GM18507 (cell line): Measurements from ENCODE around the gene TMEM89.

Experiments used
- DNase-seq: peaks from one replicate; pipeline ENCODE4 v3.0.0; 2011; ENCODE audit warnings: low read depth; ENCODE audit not compliant: insufficient read length; ENCODE audit errors: extremely low spot score
- FAIRE-seq: peaks from 2 replicates; lab custom pipeline; 2011; peaks lifted over from hg19 to GRCh38; lab: Jason Lieb, UNC

The TMEM89 gene

DNA sequence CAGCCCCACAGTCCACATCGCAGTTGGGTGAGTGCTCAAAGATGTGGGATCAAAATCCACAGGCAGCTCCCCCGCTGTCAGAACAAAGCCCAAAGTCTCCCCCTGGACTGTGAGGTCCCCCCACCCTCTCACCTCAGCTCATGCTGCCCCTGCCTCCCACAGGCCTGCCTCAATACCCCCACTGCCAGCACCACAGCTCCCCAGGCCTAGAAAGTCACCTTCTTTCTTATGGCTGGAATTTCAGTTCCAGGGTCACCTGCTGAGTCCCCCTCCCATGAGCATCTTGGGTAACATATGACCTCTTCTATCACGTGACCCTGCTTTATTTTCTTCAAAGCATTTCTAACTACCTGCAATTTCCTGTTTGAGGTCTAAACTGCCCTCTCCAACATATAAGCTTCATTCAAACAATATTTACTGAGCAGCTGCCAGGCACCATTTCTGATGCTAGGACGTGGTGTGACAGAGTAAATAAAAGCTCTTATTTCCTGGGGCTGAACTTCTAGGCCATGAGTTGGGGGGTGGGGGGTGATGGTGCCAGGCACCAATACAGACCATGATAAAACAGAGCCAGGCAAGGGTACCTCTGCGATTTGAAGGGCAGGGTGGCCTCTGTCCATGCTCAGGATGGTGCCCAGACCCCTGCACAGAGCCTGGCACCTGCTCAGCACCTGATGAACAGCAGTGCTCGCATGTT is 2.4 kb upstream of the TMEM89 start:
- no peak for FAIRE-seq
- DNase-seq: no peak

DNA sequence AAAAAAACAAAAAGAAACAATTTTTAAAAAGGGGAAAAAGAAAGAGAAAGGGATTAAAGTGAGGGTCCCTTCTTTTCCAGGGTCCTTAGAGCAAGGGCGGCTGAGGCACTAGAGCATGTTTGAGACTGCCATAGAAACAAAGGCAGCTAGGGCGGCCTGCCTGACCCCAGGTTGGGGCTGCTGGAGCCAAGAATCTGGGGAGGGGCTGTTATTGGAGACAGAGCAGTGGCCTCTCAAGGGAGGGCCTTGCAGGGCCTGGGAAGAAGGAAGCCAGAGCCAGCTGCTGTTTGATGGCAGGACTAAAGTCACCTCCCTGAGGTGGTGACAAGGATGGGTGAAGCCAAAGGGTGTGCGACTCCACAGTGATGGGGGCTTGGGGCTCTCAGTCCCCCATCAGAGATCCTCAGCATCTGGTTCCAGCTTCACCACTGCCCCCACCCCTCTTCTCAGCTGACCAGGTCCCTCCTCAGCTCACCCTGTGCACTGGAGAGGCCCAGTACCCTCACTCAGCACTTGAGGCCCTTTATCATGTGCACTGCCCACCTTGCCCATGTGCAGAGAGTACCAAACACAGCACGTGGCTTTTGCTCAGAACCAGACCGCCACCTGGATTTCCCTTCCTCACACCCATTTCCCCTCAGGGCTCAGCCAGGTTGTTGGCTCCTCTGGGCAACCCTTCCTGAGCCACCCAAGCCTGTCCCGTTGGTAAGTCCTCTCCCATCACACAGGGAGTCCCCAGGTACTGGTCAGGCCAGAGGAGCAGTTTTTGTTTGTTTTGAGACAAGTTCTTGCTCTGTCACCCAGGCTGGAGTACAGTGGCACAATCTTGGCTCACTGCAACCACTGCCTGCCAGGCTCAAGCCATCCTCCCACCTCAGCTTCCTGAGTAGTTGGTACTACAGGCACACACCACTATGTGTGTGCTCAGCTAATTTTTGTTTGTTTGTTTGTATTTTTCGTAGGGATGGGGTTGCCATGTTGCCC is 1.7 kb downstream of the TMEM89 start:
- FAIRE-seq (no peak), DNase-seq (no peak)

DNA sequence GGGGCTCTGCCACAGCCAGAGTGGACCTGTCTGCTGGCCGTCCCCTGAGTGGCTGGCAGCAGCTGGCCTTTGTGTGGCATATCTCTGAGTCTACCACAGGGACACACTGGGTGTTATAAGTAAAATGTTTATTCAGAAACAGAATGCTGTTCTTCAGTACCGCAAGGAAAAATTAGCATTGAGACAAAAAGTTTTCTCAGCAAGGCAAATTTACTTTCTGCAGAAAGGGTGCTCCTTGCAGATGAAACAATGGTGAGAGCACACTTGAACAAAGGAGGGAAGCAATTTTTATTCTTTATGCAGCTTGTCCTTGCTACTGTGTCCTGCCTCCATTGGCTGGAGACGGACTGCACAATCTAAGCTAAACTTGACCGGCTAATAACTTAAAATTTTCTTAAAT is 4.0 kb downstream of the TMEM89 start:
- no peak for FAIRE-seq
- no peak for DNase-seq

DNA sequence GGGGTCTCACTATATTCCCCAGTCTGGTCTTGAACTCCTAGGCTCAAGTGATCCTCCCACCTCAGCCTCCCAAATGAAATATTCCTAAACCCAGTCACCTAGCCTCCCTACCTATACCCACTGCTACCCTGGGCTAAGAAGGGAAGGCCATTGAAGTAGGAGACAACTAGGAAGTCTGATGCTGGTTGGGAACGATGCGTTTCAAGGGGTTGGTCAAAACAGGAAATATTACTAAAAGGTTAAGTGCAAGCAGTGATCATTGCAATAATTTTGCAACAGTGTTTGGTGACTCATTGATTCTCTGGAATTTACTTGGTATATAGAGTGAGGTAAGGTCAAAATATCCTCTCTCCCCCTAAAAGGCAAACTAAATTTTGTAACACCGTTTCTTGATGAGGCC is 7.5 kb downstream of the TMEM89 start:
- DNase-seq: no peak
- no peak for FAIRE-seq

DNA sequence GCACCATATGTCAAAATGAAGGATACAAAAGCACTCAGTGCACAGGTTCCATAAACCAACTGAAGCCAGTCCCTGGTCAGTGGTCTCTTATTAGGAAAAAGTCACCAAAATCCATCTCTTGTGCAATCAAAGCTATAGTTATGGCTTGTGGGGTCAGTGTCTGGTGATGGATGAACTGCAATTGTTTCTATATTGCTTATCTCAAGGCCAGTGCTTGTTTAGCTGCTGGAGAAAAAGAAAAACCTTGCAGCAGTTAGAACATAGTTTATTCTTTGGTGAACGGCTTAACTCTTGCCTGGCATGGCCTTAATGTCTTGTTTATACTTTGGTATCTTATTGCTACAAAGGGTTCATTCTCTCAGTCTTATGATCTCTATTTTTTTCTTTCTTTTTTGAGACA is 9.3 kb downstream of the TMEM89 start:
- no peak for FAIRE-seq

DNA sequence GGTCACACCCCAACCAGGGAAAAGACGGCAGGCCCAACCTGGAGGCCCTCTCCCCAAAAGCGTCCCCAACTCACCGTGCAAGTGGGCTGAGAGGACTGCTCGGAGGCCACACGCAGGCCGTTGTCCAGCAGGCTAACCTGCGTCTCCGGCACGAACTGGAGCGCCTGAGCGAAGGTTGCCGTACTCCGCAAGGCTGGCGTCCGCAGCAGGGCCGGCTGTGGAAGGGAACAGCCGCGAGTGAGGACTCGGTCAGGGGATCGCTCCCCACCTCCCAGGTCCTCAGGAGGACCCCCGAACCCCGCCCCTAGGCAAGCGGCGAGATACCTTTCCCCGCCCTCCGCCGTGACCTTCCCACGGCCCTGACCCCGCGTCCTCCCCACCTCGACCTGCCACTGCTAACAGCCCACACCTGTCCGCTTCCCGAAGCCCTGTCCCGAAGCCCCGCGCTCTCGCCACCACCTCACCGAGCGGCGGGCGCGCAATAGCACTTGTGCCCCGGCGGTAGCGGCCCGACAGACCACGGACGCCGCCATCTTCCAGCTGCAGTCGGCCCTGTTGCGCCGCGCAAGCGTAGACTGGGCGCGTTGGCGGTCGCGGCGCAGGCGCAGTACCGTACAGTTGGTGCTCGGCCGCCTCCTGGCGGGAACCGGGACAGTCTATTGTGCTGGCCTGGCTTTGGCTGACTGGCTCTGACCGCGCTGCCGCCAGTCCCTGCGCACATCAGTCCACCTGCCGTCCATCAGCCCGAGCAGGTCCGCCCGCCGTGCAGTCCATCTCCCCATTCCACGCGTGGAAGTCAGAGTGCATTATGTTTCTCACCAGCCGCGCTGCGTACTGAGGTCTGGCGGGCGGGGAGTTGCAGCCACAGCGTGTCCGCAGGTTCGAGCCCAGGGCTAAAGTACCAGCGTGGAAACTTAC is 12.2 kb downstream of the TMEM89 start, which contains the start of gene UQCRC1:
Gene UQCRC1, minus strand, starts transcription at position 559 of the 918 bp plus-strand sequence. Its CDS starts 26 bp downstream, at position 533.
- DNase-seq (peak; percentile 98), FAIRE-seq (peak; percentile 92)

More for the DNA sequence above, 9.3 kb downstream of the TMEM89 start:
- DNase-seq: no peak

DNA sequence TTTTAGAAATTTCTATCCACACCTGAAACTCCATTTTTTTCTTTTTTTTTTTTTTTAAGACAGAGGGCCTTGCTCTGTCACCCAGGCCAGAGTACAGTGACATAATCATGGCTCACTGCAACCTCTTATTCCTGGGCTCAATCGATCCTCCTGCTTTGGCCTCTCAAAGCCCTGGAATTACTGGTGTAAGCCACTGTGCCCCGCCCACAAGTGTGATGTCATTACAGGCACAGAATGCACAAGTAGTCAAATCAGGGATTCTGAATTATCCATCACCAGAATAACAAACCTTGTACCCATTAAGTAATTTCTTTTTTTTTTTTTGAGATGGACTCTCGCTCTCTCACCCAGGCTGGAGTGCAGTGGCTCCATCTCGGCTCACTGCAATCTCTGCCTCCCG is 14.1 kb downstream of the TMEM89 start:
- no peak for FAIRE-seq
- no peak for DNase-seq

DNA sequence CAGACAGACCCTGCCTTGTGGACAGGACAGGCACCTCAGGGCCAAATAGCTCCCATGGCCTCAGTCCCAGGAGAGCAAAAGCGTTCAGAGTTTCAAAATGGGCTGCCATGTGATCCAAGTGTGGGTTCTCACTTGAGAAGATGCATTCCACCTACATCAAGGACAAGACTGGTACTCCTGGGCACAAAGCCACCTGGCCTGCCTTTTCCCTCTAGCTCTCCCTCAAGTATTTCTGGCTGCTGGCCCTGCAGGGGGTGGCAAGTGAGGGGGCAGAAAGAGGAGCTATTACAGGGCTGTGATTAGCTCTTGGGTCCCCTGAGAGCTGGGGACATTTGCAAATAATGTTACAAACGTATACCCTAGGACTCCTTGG is 20.0 kb downstream of the TMEM89 start:
- DNase-seq: no peak
- no peak for FAIRE-seq

DNA sequence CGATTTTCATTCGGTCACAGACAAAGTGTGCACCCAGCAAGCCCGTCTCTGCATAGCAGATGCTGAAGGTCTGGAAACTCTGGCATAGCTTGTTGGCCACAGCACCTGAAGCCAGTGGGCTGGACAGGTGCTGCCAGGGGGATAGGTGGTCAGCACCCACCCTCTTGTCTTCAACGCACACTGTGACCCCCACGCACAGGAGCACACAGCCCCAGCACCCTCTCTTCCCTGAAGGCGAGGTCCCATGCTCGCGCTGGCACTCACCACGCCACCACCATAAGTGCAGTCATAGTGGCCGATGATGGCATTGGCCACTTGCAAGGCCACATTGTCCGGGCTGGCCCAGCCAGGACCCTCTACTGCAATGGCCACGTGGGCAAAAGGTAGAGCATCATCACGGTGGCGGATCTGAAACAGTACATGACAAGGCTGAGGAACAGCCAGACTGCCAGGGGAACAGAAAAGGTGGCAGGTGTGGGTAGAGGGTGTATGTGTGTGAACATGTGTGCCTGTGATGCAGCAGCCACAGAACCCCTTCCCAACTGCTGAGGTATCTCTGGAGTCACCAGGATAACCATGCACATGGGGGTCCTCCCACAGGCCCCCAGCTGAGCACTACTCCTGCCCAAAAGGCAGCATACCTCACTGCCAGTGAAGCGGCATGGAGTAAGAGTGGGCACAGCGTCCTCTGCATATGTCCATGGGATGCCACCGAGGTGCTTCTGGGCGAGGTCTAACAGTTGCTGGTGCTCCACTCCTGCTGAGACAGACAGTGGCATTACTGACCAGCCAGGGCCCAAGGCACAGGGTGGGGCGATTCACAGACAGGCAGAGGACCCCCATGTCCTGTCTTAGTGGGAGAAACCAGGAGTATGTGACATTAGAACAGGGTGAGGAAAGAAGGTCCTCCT is 20.6 kb downstream of the TMEM89 start:
- no peak for DNase-seq
- FAIRE-seq: no peak

DNA sequence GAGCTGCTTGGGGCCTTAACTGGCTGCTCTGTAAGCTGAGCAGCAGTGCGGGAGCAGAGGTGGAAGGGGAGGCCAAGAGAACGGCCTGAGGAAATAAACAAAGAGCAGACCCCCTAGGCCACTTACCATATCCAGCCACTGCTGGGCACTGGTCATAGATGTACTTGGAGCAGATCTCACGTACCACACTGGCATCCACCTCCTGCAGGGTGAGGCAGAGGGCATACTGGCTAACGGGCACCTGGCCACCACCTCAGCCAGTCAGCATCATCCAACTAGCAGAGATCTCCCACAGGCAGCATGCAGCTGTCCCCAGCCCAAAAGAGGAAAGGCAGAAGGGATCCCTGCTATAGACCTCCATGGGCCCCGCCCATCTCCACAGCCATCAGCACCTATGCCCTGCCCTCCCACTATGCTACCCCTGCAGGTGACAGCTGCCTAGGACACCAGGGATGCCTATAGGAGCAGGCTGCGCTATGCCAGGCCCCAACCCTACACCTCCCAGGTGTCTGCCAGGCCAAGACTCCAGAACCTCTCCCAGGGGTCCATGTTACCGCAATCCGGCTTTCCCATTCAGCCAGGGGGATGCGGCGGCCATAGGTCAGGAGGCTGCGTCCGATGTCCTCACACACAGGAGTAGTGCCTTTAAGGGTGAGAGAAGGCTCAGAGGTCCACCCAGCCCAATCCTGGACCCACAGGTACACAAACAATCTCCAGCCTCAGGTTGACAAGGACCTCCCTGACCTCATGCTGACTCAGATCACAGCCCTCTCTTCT is 21.9 kb downstream of the TMEM89 start:
- FAIRE-seq (no peak), DNase-seq (no peak)

DNA sequence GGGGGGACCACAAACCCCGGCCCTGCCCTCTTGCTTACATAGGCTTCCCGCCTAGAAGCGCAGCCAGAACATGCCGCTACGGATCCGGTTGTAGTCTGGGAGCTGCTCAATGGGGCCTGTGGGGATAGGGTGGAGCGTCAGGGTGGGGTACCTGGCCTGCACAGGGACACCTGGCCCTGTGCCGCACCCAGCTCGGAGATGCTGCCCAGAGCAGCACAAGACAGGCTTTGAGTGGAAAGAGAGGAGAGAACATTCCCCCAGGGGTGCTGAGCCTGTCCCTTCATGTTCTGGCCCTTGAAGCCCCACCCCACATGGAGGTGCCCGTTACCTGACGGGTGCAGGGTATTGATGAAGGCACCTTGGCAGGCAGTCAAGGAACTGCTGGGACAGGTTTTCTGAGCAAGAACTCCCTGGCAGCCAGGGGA is 22.5 kb downstream of the TMEM89 start:
- FAIRE-seq: no peak
- DNase-seq: no peak

DNA sequence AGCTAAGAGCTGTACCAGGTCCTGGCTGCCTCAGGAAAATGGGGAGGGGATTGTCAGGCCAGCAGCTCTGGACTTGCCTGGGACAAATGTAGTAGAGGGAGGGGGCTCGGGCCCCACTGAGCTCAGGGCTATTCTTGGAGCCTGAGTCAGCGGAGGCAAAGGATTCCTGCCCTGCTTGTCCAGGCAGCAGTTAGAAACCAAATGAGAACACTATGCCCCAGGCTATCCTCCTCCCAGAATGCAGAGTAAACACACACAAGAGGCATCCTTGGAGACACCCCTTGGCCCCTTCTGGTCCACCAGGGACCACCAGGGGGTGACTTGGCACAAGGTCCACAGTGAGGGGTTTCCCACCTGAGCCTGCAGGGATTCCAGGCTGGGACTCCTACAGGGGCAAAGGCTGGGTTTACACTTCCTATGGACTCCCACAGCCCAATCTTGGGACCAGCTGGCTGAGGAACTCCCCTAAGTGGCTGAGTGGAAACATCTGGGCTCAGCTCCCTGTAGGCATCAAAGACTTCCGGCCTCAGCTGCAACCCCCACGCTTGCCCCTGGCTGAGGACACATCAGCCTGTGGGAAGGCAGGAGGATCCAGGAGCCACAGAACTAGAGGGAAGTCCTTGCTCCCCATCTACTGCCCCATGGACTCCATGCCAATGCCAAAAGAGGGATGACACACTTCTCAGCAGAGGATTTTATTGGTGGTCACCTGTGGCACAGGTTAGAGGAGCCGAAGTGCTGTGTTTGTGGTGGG is 23.1 kb downstream of the TMEM89 start:
- FAIRE-seq (no peak), DNase-seq (no peak)

DNA sequence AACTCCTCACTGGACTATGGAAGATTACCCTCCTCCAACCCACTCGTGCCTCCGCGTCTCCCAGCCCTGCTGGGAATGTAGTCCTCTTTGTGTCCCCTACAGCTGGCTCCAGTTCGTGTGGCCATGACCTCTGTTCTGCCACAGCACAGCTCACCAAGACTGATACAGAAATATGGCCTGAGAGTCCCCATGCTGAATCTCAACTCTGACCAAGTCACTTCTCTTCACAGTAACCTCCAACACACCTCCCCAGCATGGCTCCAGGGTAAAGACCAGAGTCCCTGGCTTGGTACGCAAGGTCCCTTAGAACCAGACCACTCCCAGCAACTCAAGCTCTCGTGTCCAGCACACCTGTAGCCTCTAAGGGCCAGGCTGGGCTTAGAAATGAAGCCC is 24.2 kb downstream of the TMEM89 start:
- no peak for DNase-seq
- FAIRE-seq: no peak

DNA sequence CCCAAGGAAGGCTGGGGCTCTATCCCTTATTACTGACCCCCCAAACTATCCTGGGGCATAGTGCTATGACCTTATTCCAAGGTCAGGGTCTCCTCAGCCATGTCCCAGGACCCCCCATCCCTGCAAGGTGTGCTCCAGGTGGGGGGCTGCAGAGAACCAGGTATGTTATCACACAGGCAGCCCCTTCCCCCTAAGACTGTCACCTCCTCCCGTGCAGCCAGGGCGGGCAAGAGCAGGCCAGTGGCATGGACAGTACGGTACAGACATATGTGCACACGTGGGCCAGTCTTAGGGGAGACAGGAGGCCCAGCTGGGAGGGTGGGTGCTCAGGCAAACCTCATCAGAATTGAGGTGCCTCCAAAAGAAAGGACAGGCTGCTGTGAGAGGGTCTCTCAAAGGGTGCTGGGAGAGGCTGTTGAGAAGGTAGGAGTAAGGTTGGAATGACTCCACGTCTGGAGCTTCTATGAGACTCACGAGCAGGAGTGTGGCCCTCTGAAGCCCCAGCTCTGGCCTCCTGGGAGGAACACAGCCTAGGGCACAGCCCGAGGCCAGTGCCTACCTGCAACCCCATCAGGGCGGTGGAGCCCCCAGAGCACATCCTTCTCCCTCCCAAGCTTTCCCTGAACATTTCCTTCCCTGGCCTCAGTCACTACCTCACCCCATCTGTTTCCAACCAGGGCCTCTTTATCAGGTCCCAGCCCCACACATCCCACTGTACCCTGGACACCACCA is 24.7 kb downstream of the TMEM89 start:
- FAIRE-seq (no peak), DNase-seq (no peak)

DNA sequence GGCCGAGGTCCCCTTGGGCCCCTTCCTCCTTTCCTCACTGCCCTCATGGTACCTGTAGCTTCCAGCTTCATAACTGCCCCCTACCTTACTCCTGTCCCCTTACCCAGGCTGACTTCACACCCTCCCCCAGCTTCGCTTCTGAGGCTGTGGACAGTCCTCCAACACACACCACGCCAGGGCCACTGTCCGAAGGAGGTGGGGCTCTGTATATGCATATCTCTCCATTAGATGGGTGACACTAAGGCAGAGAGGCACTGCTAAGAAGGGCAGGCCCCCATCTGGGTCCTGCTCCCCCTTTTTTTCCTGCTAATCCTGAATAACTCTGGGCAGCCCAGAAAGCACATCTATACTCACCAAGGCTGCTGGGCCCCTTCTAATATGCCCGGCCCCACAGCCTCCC is 25.4 kb downstream of the TMEM89 start:
- FAIRE-seq: no peak
- DNase-seq: no peak

DNA sequence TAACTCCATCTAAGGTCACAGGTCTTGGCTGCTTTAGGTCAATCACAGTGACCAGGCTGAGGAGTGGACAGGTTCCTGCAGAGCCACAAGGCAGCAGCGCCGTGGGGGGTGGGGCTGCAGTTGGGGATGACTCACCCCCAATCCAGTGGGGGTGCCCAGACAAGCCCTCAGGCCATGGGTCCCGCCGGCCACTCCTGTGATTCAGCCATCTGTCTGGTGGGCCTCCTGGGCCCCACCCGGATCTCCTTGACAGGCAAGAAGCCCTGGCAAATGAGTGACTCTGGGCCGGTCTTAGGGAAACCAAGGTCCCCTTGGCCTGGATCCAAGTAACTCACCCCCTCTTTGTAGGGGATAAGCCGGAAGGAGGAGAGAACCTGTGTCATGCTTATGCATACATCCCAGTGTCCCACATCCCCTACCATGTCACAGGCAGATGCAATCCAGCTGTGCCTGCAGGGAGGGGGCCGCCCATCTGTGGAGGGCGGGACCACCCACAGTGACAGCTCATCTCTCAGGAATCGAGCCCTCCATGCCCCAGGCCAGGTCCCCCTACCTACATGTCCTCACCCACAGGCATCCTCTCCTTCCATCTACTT is 25.9 kb downstream of the TMEM89 start:
- DNase-seq (no peak), FAIRE-seq (no peak)
